GM06990 (cell line): ENCODE data around the gene PAPPA.

Experiments used
- DNase-seq: peaks from one replicate; pipeline ENCODE4 v3.0.0-alpha.2; 2011; ENCODE audit not compliant: insufficient read length; ENCODE audit errors: extremely low read depth
- H3K27me3 ChIP-seq: replicated peaks from 2 replicates; pipeline ENCODE4 v1.6.0; 2011; ENCODE audit warnings: low read length; ENCODE audit not compliant: control insufficient read depth, insufficient read depth
- H3K36me3 ChIP-seq: 2 replicates; pipeline ENCODE4 v1.5.1; 2011; ENCODE audit warnings: low read length; ENCODE audit not compliant: control insufficient read depth, insufficient read depth
- H3K4me3 ChIP-seq: replicated peaks from 2 replicates; pipeline ENCODE4 v1.5.1; 2011; ENCODE audit warnings: low read depth, mild to moderate bottlenecking, control low read depth, low read length
- CTCF ChIP-seq: IDR thresholded peaks from 2 replicates; pipeline ENCODE4 v1.5.1; 2011; ENCODE audit warnings: low read length, control low read depth, mild to moderate bottlenecking, inconsistent platforms; ENCODE audit not compliant: insufficient read depth, poor library complexity, severe bottlenecking

Gene PAPPA

GRCh38 chr9:116247791-116248374 lies 94.3 kb downstream of the PAPPA start:
- DNase-seq, result no peak
- TF ChIP-seq CTCF, result no peak
- no peaks in the 10 kb centered on the region for H3K36me3 ChIP-seq

GRCh38 chr9:116250891-116251290 lies 97.3 kb downstream of the PAPPA start:
- Histone ChIP-seq H3K36me3 (no peaks in the 10 kb centered on the region), H3K4me3 (no peak overlapping the region), H3K27me3 (no peaks in the 10 kb centered on the region)
- TF ChIP-seq CTCF, result no peak
- no peak for DNase-seq

More at GRCh38 chr9:116247791-116248374, 94.3 kb downstream of the PAPPA start:
- H3K27me3 ChIP-seq, result no peaks in the 10 kb centered on the region
- no peak overlapping the region for H3K4me3 ChIP-seq

- Histone ChIP-seq H3K36me3 (no peaks in the 10 kb centered on the region), H3K27me3 (no peaks in the 10 kb centered on the region), H3K4me3 (no peak overlapping the region)
- no peak for DNase-seq
- TF ChIP-seq CTCF, result no peak
Observed at GRCh38 chr9:116251366-116251765, 97.8 kb downstream of the PAPPA start.

GRCh38 chr9:116260531-116260930 lies 106.9 kb downstream of the PAPPA start:
- Histone ChIP-seq H3K4me3 (no peak overlapping the region), H3K36me3 (no peaks in the 10 kb centered on the region), H3K27me3 (no peaks in the 10 kb centered on the region)
- no peak for TF ChIP-seq CTCF
- DNase-seq, result no peak

- no peaks in the 10 kb centered on the region; the same call in 1 of the 2 replicates for H3K27me3 ChIP-seq
- DNase-seq, result no peak
- H3K36me3 ChIP-seq, result no peaks in the 10 kb centered on the region
- TF ChIP-seq CTCF, result no peak
- no peak overlapping the region for H3K4me3 ChIP-seq
Observed at GRCh38 chr9:116262448-116262847, 108.9 kb downstream of the PAPPA start.

GRCh38 chr9:116264361-116264760 lies 110.8 kb downstream of the PAPPA start:
- no peak for DNase-seq
- Histone ChIP-seq H3K27me3 (no peaks in the 10 kb centered on the region; the same call in 1 of the 2 replicates), H3K36me3 (no peaks in the 10 kb centered on the region), H3K4me3 (no peak overlapping the region)
- no peak for TF ChIP-seq CTCF
